HL-60/S4 (cell line): ENCODE data around the gene TSPEAR.
"Not testable (repeated sequence)": the region's sequence is repeated elsewhere in the genome, so short reads cannot be mapped to it uniquely, and the experiment has no call there.

Experiments used
- in situ Hi-C: fragments of 300-500 bp; cut with MboI; formaldehyde crosslinking; loops from 2 replicates; pipeline ENCODE4 v1.14.3; 2022; ENCODE audit warnings: low sequenced_read_pairs

The TSPEAR gene

GRCh38 chr21:44556879-44557278, 154.5 kb downstream of the TSPEAR start:
- in situ Hi-C loops, result no loop called here

GRCh38 chr21:44555200-44555875, 156.0 kb downstream of the TSPEAR start:
- in situ Hi-C loops, result no loop called here

GRCh38 chr21:44552681-44553080, 158.7 kb downstream of the TSPEAR start:
- in situ Hi-C loops, result no loop called here

GRCh38 chr21:44552136-44552535, 159.2 kb downstream of the TSPEAR start:
- in situ Hi-C loops, result no loop called here

GRCh38 chr21:44551340-44551961, 159.9 kb downstream of the TSPEAR start, which contains the start of gene KRTAP10-2:
Gene KRTAP10-2, minus strand, starts transcription at chr21:44551505. Its CDS starts 47 bp downstream, at chr21:44551458.
- in situ Hi-C loops, result no loop called here

GRCh38 chr21:44550807-44551206, 160.6 kb downstream of the TSPEAR start:
- in situ Hi-C loops, result no loop called here

- in situ Hi-C loops, result not testable (repeated sequence)
These were observed 161.1 kb downstream of the TSPEAR start for GRCh38 chr21:44550285-44550684.

- in situ Hi-C loops, result no loop called here
These were observed 161.7 kb downstream of the TSPEAR start for GRCh38 chr21:44549525-44550211.

- in situ Hi-C loops, result no loop called here
These were observed 162.4 kb downstream of the TSPEAR start for GRCh38 chr21:44548922-44549321.

- in situ Hi-C loops, result no loop called here
These were observed 163.0 kb downstream of the TSPEAR start for GRCh38 chr21:44548381-44548780.

- in situ Hi-C loops, result no loop called here
These were observed 163.6 kb downstream of the TSPEAR start for GRCh38 chr21:44547656-44548331.

- in situ Hi-C loops, result no loop called here
These were observed 166.8 kb downstream of the TSPEAR start for GRCh38 chr21:44544566-44544965.

GRCh38 chr21:44542716-44543115, 168.7 kb downstream of the TSPEAR start:
- in situ Hi-C loops, result no loop called here

GRCh38 chr21:44540741-44541288, 170.6 kb downstream of the TSPEAR start:
- in situ Hi-C loops, result no loop called here

- in situ Hi-C loops, result no loop called here
These were observed 171.2 kb downstream of the TSPEAR start, which contains the start of gene KRTAP10-1 for GRCh38 chr21:44539991-44540666. Gene KRTAP10-1, minus strand, starts transcription at chr21:44540195. Its CDS starts 45 bp downstream, at chr21:44540150.

- in situ Hi-C loops, result no loop called here
These were observed 172.3 kb downstream of the TSPEAR start for GRCh38 chr21:44539046-44539445.

- in situ Hi-C loops, result no loop called here
These were observed 173.2 kb downstream of the TSPEAR start for GRCh38 chr21:44537930-44538911.

GRCh38 chr21:44535963-44536362, 175.4 kb downstream of the TSPEAR start:
- in situ Hi-C loops, result no loop called here

GRCh38 chr21:44534688-44535087, 176.7 kb downstream of the TSPEAR start:
- in situ Hi-C loops, result no loop called here
